T47D (cell line): Measurements from ENCODE around the gene MAMDC2.

Source experiments
- DNase-seq, 2 experiments: peaks; one replicate each; pipeline versions ENCODE4 v3.0.0 to v3.0.0-alpha.2; 2011 to 2012; ENCODE audit warnings: low read depth in 1 of 2, low spot score in 1 of 2
- JUND ChIP-seq: IDR thresholded peaks from 2 replicates; pipeline ENCODE4 v1.6.1; 2012; ENCODE audit warnings: low read depth
- in situ Hi-C: cut with HindIII; loops from 2 replicates; pipeline ENCODE4 v1.10.0; 2016; ENCODE audit warnings: low sequenced_read_pairs, low pct_unique_long_range_greater_than_20kb

The MAMDC2 gene

GRCh38 chr9:70043285-70043684 is 363 bp upstream of the MAMDC2 start:
- no peak for DNase-seq
- in situ Hi-C loops = no loop called here
- no peak for TF ChIP-seq JUND

DNA sequence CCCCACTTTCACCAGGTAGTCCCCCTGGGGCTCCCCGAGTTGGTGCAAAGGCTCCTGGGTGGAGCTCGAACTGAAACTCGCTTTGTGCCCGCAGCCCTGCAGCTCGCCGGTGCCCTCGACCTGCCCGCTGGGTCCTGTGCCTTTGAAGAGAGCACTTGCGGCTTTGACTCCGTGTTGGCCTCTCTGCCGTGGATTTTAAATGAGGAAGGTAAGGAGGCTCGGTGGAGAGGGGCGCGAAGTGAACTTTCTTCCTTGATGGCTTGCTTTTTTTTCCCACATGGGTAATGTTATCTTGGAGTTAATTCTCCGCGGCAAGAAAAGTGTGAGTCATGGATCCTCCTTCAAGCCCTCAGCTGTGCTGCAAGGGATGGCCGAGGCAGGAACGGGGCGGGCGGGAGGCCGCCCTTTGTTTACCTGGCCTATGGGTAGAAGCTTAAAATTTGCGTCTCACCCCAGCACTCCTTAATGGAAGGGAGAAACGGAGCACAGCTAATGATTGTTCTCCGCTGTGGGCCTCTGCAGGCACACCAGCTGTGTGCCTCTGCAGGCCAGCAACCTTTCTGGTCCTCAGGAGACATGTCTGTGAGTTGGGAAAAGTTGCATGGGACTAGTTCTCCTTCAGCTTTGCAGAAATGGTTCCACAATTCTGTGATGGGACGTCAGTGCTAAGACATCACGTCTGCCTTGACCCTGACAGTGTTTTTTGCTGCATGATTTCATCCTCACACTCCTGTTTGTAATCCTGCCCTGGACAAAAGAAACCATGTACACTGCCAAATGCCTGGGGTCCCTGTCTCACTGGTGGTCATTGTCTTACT is 1.1 kb downstream of the MAMDC2 start:
- in situ Hi-C loops = no loop called here
- no peak for TF ChIP-seq JUND
- DNase-seq = no peak

GRCh38 chr9:70045452-70045851 is 1.8 kb downstream of the MAMDC2 start:
- in situ Hi-C loops = no loop called here
- no peak for TF ChIP-seq JUND
- no peak for DNase-seq

GRCh38 chr9:70046274-70047070 is 2.8 kb downstream of the MAMDC2 start:
- DNase-seq = no peak
- no peak for TF ChIP-seq JUND
- in situ Hi-C loops = no loop called here

- DNase-seq = no peak
- TF ChIP-seq JUND = no peak
- in situ Hi-C loops = no loop called here
Observed at GRCh38 chr9:70049236-70049635, 5.6 kb downstream of the MAMDC2 start.

DNA sequence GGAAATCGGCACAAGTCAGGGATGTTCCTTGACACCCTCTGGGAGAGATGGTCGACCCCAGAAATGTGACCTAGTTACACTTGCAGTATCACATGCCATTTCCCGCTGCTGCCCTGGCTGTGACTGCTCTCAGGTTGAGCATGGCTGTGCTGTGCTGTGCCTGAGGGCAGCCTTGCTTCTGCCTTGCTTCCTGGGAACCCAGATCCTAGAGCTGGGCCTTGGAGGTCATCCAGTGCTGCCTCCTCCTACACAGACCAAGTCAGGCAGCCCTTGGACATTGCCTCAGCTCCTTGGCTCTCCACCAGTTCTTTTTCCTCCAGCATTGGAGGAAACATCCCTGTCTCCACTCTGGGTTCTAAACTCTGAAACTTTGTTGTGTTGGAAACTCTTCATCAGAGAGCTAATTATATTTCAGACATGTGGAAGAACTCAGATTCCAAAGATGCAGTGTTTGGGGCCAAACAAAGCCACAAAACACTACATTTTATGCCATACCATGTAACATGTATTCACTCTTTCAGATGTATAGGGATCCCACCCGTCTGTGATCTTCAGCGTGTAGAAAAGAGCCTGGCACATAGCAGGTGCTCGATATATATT is 6.1 kb downstream of the MAMDC2 start:
- in situ Hi-C loops = no loop called here
- no peak for DNase-seq
- no peak for TF ChIP-seq JUND

- no peak for TF ChIP-seq JUND
- in situ Hi-C loops = no loop called here
- DNase-seq = no peak
Observed at GRCh38 chr9:70052768-70053167, 9.1 kb downstream of the MAMDC2 start.

DNA sequence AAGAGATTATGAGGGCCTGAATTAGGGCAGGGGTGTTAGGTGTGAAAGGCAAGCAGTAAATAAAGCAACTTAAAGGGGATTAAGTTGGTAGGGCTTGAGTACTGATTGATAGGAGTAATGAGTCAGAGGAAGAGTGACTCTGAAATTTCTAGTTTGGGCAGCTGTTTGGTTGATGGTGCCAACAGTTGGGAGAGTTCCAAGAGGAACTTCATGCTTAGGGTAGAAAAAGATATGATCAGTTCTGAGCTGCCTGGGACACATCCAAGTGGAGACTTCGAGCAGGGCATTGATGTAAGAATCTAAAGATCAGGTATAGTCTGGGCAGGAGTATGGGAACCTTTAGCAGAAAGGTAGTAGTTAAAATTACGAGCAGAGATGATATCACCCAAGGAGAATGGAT is 10.2 kb downstream of the MAMDC2 start:
- in situ Hi-C loops = no loop called here
- peak in 1 of 2 experiments; percentile 32 for DNase-seq

DNA sequence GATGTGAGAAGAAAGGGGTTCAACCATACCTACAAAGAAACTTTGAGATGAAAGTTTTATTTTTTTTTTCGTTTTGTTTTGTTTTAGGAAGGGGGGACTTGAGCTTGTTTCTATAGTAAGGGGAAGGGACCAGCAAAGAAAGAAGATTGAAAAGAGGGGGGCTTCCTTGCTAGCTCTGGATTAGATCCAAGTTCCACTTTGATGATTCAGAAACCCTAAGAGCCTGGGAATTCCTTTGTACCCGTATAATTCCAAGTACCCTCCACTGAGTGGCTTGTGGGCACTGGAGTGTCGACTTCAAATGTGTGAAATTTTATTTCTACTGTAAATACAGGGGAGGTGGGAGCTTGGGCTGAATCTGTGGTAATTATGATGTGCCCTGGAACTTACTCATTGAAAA is 10.9 kb downstream of the MAMDC2 start:
- in situ Hi-C loops = no loop called here
- TF ChIP-seq JUND = no peak
- no peak for DNase-seq

More for the DNA sequence above, 10.2 kb downstream of the MAMDC2 start:
- TF ChIP-seq JUND = no peak

DNA sequence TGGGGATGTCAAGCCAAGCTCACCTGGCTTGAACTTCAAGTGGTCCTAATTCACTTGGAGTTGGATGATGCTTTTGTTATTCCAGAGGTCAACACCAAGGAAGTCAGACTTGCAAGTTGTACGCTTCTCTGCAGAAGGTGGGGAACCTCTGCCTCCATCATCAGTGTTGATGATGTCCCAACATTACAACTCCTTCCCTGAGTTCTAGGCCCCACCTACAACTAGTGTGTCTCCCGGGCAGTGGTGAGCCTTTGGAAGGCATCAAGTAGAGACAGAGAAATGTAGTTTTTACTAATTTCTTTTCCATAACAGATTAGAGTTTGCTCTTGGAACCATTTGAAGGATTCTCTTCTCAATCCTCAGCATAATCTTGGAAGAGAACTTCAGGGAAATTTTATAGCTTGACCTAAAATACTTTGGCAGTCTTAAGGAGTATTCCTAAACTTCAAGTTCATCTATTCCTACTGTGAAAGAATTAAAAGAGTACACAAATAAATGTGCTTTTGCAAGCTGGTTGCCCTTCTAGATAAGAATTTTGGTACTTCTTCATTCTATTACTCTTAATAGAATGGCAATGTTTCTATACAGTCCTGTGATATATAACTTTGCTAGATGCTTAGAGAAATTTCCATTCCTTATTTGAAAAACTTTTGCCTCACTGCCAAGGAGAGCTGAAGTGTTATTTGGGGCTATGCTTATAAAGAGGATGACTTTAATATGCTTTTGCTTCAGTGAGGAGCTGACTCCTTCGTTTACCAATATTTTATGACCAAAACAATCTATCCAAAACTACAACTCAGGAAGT is 12.0 kb downstream of the MAMDC2 start:
- no peak for TF ChIP-seq JUND
- no peak for DNase-seq
- in situ Hi-C loops = no loop called here

DNA sequence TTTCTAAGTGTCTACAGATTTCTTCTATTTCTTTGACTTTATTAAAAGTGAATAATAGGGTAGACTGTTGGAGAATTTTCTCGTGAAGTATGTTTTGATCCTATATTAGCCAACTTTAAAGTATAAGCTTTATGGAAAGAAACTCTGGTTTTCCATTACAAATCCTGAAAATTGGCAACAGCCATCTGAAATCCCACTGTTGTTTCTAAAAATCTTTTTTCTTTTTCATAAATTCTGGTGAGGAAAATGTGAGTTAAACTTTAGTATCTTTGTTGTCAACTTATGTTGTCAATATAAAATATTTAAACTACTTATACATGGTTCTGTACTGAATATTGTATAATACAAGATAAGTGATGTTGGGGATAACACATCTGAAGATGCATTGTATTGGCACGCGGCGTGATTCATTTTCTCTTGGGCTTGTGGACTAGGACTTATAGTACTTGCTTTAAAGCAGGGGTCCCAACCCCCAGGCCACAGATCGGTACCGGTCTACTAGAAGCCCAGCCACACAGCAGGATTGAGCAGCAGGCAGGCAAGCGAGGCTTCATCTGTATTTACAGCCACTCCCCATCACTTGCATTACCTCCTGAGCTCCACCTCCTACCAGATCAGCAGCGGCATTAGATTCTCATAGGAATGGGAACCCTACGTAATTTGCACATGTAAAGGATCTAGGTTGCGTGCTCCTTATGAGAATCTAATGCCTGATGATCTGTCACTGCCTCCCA is 12.7 kb downstream of the MAMDC2 start:
- no peak for TF ChIP-seq JUND
- in situ Hi-C loops = no loop called here
- DNase-seq = no peak
